GM21381 (cell line): ENCODE data around the gene FBXO38.

Source experiments
- ATAC-seq: cut with Tn5 transposase; IDR thresholded peaks from one replicate; pipeline ENCODE4 v1.9.1; 2021; ENCODE audit warnings: mild to moderate bottlenecking, moderate library complexity; ENCODE audit not compliant: unreplicated experiment

The FBXO38 gene

DNA sequence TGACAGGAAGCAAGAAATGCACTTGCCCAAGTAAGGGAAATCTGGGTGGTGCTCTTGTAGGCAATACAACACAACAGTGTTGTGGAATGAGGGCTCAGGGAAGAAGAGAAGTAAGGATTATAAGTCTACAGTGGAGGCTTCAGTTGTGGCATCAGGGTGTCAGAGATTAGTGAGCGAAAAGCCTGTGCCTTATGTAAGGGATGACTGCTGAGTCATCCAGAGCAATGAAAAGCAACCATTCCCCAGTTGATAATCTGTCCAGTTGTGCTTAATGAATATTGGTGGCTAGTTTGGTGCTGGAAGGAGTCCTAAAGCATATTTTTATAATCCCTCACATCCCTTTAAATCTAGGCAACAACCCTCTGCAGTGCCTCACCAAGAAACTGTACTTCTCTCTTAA, 42.0 kb downstream of the FBXO38 start:
- ATAC-seq, result no peak

DNA sequence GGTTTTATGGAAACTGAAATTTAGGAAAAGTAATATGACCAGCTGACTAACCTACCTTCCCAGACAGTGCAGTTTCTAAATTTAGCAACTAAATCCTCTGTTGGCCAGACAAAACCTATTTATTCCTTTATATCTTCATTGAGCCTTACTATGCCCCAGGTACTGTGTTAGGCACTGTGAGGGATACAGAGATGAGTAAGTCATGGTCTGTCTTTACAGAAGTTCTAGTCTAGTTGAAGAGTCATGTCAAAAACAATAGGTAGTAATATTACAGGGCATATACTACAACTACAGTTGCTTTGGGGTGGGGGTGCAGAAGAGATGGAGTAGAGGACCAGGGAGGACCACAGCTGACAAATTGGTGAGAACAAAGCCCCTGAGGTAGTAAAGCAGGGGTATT, 42.8 kb downstream of the FBXO38 start:
- no peak for ATAC-seq

DNA sequence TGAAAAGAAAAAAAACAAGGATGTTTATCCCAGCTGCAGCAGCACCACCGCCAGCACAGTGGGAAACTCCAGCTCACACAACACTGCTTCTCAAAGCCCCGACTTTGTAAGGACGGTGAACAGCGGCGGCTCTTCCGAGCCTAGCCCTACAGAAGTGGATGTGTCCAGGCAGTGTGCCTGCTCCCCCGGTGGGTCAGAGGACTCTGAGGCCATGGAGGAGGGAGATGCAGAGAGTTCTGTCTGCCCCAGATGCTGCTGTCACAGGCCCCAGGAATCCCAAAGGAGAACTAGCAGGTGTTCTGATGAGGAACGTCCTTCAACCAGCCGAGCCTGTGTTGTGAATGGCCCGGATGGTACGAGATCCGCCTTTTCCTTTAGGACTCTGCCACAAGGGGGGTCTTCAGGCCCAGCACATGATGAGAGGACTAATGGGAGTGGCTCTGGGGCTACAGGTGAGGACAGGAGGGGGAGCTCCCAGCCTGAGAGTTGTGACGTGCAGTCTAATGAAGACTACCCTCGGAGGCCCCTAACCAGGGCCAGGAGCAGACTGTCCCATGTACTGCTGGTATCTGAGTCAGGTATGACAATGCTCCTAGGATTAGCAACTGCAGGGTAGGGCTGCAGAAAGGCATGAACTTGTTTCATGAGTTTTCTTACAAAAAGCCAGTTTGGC, 43.7 kb downstream of the FBXO38 start:
- no peak for ATAC-seq

DNA sequence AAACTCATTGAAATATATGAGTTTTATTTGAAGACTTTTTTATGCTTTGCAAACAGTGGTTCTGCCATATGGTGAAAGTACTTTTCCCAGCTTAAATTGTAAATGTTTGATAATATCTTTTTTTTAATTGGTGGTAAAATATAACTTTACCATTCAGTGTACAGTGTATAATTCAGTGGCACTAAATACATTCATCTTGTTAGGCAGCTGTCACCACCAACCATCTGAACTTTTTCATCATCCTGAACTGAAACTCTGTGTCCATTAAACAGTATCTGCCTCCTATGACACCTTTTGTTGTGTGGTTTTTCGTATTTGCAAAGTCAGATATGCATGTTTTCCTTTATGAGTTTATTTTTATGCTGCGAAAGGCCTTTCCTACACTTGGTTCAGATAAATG, 45.1 kb downstream of the FBXO38 start:
- ATAC-seq, result no peak

DNA sequence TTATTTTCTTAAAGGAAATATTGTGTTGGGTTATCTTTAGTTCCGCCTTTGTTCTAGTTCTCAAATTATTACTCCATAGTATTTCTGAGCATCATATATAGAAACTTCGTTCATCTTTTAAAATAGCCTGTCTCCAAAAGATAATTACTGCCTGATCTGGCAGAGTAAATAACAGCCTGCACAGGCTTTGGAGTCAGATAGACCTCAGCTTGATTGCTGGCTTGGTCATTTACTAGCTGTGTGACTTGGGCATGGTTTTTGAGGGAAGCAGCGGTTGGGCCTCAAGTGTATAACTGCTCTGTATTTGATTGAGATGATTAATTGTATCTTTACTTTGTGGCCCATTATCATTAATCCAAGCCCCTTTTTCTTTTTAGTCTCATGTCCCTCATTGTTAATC, 50.1 kb downstream of the FBXO38 start:
- ATAC-seq, result no peak

DNA sequence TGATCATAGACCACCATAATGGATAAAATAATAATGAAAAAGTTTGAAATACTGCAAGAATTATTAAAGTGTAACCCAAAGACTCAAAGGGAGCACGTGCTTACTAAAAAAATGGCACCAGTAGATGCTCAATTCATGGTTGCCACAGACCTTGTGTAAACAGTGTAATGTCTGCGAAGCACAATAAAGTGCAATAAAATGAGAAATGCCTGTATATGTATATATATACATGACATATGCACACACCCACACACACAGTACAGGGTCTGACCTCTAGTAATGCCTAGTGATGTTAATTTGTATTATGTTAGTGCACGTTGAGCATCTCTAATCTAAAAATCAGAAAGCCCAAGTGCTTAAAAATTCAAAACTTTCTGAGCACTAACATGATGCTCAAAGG, 52.3 kb downstream of the FBXO38 start:
- ATAC-seq, result no peak

DNA sequence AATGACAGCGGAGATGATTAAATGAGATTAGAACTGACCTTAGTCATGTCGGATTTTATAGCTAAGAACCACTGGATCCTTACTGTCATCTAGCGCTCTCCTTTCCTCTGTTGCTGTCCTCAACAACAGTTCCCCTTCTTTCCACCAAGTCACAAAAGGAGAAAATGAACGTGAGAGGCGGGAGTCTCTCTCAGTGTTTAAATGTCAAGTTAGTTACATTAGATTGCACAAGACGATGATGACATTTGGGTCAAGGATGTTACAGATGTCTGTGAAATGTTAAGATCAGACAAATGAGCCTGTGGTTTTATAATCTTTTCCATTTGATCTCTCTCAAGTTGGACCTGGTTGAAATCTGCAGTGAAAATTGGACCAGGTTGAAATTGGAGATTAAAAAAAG, 53.5 kb downstream of the FBXO38 start:
- no peak for ATAC-seq

DNA sequence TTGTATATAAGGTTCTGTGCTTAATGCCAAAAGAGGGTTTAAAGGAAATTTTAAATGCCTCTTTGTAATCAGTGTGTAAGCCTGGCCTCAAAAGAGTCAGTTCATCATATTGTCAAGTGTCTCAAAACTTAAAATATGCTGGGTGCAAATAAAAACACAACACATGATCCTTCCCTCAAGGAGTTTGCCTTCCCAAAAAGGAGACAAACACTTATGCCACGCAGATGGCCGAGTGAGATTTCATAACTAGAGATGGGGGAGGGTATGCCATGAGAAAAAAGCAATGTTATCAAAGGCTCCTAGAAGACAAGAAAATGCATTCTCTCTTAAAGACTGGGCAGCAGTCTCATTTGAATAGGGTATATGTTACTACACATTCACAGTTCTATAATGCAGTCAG, 55.2 kb downstream of the FBXO38 start:
- ATAC-seq, result no peak

DNA sequence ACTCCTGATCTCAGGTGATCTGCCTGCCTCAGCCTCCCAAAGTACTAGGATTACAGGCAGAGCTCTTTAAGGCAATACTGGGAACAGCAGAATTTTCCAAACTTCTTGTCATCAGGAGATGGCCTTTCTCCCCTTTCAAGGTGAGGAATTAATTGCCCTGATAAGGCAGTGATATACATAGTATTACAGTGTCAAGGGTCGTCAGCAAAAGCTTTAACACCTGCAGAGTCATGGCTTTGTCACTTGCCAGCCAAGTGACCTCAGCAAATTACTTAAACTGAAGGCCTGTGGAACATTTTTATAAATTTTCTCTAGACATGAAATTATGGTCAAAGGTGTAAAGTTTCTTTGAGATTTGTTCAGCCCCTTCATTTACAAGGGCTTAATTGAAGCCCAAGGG, 59.5 kb downstream of the FBXO38 start:
- no peak for ATAC-seq

DNA sequence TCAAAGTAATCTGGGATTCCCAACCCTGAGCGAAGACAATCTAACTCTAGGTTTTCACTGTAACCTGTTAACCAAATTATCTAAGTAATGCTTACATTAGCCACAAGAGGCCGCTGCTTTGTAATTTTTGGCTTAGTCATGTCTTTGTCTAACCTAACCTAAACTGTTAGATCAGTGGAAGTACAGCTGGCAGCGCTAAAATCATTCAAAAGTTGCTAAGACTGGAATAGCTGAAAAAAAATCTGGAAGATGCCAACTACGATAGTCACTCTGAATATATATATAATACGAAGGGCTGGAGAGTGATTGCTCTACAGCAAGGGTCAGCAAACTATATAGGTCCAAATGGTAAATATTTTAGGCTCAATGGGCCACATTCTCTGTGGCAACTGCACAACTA, 60.2 kb downstream of the FBXO38 start:
- ATAC-seq, result peak; percentile 85

DNA sequence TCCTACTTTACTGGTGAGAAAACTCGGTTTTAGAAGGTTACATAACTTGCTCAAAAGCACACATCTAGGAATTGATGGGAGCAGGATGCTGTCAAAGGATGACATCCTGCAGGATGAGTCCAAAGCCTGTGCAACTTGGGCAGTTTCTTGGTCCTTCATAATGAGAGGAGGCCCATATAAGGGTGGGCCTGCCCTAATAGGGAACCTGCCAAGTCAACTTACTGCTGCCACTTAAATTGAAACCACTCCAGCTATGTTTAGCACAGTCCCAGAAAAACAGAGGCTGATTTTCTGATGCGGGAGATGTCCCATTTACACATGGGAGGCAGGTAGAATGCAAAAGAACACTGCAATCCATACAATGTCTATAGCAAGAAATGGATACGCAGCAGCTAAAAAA, 61.8 kb downstream of the FBXO38 start:
- ATAC-seq, result no peak

DNA sequence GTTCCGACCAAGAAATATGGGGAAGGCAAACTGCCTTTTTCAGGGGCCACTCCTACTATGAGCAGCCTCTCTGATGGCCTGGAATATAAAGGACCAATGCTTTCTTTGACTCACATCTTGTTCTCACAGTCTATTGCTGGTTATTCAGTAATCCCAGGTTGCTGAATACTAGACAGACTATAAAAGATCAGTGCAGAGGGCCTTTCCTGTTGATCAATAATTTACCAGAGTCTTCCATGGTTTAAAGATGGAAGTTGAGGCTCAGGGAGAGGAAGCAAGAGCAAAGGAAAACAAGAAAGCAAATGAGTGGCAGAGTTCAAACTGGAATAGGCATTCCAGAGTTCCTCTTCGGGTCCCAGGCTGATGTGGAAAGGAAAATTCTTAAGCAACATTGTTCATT, 62.9 kb downstream of the FBXO38 start:
- ATAC-seq, result no peak

DNA sequence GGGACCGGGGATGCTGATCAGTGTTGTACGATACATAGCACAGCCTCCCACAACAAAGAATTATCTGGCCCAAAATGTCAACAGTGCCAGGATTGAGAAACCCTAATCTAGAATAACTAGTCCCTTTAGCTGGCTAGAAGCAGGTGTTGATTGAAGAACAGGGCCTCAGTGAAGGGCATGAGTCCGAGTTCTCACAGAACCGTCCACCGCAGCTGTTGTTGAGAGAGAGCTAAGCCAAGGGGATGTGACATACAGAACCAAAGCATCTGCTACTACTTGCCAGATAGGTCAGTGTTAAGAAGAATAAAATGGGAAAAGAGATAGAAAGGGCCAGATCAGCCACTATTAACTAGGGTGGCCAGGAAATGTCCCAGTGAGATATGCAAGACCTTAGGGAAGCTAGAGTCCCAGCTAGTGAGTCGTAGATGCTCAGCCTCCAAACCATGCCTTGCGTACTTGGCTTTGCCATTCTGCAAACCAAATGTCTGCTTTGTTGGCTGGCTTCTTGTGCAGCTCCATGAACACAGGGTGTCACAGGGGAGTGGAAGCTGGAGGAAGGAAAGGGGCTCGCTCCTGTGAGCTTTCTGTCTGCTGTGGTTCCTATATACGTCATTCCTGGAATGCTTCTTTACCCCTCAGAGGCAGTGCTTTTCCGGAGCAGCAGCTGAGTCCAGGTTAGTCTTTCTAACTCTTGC, 68.9 kb downstream of the FBXO38 start:
- no peak for ATAC-seq

DNA sequence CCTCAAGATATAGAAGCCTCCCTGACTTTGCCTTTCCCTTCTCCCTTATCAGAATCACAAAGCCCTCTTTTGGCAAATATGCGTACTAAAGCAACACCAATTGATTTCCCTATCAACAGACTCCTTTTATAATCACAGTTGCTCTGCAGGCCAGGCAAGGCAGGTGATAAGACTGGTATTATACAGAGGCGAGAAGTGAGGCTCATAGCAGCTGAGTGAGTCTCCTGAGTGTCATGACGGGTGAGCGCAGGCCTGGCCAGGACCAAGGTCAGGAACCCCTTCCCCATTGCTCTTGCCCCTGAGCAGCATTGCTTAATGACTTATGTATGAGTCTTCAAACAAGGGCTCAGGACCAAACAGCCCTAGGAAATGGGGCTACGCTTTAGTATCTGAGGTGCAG, 70.8 kb downstream of the FBXO38 start:
- ATAC-seq, result no peak

DNA sequence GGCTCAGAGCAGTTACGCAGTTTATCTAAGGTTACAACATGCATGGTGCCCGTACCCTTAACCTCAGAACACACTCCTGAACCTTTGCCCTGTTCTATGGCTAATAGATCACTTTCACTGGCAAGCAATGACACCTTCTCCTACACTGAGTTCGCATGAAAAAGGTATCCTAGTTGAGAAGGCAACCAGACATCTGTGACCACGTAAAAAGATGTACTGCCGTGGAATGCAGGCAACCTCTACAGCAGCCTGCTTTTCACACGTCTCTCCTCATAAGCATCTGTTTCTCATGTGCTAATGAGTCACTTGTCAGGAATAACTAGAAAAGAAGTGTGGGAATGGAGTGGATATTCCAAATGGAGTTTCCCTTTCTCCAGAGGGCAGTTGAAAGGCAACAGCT, 71.4 kb downstream of the FBXO38 start:
- ATAC-seq, result no peak

DNA sequence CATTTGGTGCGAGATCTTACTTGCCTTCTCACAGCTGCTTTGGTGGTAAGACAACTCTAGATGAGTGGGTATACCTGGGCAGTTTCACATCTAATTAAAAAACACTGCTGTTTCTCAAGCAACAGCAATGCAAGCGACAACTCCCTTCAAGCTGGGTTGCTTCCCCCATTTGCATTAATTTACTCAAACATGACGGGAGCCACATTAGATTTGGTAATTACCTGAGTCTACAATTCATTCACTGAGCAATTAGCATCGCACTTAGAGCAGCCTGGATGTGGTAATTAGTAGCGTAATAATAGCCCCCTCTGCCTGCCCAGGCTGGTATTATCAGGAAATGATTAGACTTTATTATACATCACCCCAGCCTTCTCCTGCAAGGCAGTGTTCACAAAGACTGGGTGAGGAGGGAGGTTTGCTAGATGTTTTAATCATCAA, 73.4 kb downstream of the FBXO38 start:
- no peak for ATAC-seq

DNA sequence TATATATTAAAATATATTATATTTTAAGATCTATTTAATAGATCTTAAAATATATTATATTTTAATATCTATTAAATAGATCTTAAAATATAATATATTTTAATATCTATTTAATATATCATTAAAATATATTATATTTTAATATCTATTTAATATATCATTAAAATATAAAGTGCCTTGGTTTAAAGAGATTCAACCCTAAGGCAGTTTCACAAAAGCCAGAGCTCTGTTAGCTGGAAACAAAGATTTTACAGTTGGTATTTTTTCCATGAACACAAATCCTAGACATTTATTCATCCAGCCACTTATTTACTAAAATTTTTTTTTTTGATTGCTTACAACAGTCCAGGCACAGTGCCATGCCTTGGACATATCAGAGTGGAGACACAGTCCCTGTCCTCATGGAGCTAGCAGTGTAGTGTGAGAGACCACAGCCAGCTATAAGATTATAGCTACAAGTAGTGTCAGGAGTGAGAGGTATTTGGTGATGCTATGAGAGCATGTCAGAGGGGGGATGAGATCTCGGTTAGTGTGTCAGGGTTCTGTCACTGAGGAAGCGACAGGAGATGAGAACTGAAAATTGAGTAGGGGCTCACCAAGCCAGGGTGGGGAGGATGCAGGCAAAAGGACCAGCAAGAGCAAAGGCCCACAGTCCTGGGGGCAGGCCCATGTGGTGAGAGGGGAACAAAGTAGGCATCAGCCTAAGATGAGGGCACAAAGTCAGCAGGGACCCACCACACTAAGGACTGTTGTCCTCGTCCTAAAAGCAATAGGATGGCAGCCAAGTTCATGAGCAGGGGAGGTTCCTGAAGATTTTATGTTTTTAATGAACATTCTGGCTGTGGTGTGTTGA, 74.5 kb downstream of the FBXO38 start:
- no peak for ATAC-seq

DNA sequence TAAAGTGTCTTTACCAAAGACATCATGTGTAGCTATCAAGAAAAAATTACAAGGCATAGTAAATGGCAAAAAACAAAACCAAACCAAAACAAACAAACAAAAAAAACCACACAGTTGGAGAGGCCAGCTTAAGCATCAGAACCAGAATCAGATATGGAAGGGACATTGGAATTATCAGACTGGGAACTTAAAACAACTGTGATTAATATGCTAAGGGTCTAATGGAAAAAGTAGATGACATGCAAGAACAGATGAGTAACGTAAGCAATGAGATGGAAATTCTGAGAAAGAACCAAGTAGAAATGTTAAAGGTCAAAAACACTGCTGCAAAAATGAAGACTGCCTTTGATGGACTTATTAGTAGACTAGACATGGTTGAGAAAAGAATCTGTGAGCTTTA, 75.9 kb downstream of the FBXO38 start:
- ATAC-seq, result no peak

DNA sequence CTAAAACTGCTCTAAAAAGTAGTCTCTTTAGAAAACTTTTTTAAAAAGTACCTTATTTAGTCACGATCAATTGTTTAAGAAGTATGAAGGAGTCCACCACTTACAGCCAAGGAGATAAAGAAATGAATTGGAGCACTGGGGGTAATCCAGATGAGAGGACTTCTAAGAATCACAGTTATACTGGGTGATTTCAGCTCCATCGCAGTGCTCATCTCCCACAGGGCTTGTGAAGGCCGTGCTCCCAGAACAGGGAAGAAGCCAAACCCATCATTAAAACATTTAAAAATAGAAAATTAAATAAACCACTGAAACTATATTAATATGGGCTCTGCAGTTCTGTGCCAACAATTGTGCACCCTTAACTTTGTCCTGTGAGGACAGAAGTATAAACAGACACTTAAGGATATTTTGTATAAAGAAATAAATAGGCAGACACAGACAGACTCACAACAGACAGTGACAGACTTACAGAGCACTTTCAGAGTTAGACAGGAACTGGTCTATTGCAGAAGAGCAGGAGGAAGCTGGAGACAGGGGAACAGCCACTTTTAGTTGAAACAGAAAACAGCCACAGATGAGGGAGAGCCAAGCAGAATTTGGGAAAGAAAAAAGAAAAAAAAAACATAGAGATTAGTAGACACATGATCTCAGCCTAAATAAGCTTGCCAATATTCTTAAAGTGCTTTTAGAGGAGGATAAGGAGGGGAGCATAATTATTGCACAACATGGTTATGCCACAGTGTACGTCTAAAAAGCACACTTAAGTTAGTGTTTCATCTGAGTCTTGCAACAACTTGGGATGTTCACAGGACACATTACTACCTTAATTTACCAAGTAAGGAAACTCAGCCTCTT, 81.8 kb downstream of the FBXO38 start:
- ATAC-seq, result no peak

DNA sequence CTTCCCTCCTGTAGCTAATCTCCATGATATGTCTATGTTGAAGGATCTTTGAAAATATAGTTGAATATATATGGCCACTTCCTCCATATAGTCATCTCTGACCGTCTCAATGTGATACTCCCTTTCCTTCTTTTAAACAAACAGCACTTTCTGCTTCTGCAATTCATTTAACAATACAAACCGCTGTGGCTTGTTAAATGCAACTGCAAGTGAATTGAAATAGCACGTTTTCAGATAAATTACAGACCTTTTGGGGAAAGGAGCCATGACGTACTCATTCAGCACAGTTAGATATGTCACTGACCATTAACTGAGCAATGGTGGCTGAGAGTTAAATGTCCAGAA, 82.5 kb downstream of the FBXO38 start:
- ATAC-seq, result no peak

DNA sequence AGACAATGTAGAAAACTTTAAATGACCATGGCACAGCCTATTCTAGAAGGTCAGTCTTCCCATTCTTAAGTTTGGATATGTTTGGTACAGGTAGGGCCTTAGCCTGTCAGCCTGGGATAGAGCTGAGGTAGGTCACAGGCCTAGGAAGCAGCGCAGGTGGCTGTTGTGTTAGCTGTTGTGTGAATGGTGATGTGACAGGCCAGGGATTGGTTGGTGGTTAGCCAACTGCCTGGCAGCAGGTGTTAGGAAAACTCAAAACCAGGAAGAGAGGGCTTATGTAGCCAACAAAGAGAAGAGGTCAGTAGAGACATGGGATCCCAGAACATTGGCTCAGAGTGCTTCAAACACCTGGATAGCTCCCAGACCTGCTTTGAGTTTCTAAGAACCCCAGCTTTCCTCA, 84.2 kb downstream of the FBXO38 start:
- ATAC-seq, result no peak
